ENCODE data around the gene ERBB4.
"Not testable (repeated sequence)": the region's sequence is repeated elsewhere in the genome, so short reads cannot be mapped to it uniquely, and the experiment has no call there.

Gene ERBB4

DNA sequence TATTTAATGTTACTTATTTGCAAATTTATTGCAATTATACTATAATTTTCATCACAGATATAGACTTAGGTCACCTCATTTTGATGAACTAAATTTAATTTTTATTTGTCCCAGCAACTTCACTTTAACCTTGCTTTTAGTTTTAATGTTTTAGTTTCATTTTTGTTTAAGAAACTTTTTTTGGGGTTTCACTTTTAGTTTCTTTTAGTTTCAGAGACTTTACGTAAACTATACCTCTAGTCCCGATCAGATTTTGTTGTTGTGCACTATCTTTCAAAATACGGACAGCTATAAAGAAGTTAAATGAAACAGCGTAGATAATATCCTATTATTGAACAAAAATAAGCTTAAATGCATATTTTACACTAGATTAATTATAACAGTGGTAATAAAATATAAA is 460.5 kb downstream of the ERBB4 start:
- no peak for DNase-seq (ENCODE audit: low read depth)

DNA sequence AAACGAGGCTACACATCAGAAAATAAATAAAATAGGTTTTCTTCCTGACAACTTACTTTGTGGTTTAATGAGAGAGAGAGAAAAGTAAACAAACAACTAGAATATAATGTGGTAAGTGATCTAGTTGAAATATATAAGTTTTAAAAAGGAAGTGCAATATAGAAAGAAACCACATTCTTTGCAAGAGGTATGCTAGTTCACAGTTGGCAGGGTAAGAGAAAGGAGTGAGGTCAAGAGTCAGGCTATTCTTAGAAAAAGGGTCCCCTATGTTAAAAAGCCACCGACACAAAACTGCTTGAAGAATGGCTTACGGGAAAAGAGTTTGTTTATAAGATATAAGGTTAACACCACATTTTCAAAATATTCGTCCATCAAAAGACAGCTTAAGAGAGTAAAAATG is 462.1 kb downstream of the ERBB4 start:
- no peak for DNase-seq (ENCODE audit: low read depth)

DNA sequence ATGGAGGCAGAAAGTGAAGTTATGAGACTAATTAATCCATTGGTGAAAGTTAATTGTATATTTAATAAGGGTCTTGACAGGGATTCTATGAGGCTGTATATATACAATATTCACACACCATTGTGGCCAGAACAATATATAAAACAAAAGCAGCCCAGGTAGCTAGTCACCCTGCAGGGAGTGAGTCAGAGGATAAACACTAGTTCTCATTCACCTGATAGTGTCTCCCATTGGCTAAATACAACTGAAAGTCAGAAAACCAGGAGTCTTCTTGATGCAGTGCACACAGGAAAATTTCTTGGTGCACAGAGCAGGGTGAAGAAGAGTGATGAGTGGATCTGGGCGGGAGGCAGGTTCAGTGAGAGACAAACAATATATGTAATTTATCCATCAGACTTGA is 465.2 kb downstream of the ERBB4 start:
- DNase-seq (ENCODE audit: low read depth) = no peak

DNA sequence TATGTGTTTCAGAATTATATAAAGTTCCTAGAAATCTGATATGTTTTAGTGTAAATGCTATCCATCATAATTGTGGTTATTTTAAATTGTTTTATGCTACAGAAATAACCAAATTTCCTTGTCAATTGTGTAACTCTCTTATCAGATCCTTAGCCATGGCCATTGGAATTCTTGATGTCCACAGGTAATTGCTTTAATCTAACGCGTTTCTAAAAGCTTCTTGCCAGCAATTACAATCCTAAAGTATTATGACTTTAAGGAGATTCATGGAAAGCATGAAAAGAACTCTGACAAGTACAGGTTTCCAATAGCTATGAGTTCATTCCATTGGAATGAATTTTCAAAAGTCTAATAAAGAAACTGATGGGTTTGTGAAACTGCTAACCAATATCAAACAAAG is 472.1 kb downstream of the ERBB4 start:
- DNase-seq (ENCODE audit: low read depth) = no peak

DNA sequence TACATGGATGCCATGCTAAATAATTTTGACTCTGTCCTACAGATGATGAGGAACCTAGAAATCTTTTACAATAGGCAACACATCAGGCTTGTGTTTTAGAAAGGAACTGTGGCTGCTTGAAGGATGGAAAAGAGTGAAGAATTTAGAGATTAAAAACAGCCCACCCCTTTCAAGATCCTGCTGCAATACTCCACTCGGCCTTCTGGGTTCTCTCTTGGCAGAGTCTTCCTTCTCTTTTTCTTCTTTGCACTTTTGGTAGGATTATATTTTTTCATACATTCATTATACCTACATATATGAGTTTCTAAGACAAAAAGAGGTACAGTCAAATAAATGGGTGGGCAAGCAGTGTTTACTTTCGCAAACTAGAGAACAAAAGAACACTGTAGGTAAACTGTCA is 474.3 kb downstream of the ERBB4 start:
- no peak for DNase-seq (ENCODE audit: low read depth)

DNA sequence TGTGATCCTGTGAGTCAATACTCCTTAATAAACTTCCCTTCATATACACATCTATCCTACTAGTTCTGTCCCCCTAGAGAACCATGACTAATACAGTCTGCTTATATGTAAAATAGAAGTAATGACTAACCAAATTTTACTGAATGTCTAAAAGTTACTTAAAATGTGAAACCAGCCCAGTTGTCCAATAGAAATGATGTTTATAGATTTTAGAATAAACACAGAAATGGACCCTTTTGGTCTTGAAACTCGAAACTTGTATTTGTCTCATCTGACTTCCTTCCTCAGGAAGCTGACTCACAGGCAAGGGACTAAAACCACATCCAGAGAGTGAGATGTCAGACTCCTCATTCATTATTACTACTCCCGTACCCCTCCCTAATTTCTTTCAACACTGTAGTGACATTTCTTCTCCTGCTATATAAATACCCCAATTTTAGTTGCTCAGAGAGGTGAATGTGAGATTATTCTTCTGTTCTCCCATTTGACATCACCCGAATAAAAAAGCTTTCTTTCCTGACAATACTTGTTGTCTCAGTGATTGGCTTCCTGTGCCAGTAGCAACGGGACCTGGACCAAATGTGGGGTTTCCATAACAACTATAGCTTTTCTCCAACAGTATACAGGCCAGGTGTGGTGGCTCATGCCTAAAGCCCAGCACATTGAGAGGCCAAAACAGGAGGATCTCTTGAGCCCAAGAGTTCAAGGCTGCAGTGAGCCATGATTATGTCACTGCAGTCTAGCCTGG is 486.0 kb downstream of the ERBB4 start:
- no peak for DNase-seq (ENCODE audit: low read depth)

DNA sequence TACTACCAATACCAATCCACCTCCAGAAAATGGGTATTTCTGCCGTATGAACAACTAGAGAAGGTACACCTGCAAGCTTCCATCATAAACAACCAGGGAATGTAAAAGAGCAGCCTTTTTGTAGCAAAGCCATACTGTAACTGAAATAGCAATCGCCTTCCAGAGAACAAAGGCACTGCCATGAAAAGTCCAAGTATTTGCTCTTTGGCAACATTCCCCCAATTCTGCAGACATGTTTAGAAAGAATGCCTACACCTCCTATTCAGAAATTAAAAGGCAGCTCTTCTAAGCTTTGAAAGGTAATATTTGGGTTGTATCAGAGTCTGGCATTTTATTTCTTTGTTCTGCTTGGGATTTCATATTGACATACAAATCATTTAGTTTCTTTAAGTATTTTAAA is 487.7 kb downstream of the ERBB4 start:
- no peak for DNase-seq (ENCODE audit: low read depth)

DNA sequence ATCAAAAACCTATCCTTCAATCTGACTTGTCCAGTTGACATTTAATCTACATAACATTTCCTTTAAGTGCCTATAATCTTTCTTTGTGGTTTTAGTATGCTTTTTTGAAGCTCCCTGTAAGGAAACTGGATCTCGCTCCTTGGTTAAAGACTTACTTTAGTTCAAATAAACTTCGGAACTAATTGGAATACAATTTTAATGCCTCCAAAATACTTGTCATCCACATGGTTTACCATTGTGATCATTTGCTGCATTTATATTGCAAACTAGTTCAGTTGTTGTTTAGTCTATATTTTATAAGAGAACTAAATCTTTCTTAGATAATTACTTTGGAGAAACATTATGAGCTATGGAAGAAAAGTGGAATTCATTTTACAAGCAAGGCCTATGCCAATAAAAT is 496.0 kb downstream of the ERBB4 start:
- no peak for DNase-seq (ENCODE audit: low read depth)

DNA sequence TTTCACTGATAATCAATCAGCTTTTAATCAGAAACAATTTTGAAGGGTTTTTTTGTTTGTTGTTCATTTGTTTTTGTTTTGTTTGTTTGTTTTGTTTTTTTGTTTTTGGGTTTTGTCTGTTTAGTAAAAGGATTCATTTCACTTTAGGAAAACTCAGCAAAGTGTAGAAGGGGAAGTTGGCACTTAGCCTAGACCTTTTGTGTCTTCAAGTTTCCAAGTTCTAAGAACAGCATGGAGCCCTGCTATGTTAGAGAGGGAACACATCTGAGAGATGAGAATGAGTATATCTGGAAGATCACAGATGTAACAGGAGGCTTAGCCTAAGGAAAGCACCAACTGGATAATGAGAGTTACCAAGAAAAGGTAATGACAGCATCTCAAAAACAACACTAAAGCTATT is 501.5 kb downstream of the ERBB4 start:
- no peak for DNase-seq (ENCODE audit: low read depth)

DNA sequence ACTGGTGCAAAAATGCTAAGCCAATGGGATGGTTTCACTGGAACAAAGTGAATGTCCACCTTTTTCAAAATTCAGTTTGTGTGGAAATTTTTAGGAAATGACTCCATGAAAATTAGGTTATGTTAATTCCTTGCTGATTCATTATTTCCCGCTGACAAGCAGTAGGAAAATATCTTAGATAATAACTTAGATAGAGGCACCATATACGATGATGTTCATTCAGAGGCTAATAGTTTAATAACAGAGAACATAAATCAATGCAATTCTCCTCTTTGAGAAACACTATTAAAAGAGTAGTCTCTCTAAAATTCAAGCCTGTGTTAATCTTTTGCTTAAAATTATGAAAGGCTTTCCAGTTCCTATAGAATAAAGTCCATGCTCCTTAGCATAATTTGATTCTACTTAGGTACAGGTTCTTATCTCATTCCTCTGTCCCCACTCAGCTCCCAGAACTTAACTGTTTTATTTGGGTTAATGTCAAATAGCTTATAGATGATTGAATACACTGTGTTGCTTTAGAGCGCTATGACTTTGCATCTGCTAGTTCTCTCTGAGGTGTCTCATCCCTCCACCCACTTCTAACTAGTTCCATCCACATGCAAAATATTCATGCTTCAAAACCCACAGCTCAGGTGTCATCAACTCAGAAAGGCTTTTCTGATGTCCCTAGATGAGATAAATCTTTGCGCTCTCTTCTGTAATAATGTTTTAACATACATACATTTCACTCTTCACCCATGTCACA is 503.6 kb downstream of the ERBB4 start:
- no peak for DNase-seq (ENCODE audit: low read depth)

DNA sequence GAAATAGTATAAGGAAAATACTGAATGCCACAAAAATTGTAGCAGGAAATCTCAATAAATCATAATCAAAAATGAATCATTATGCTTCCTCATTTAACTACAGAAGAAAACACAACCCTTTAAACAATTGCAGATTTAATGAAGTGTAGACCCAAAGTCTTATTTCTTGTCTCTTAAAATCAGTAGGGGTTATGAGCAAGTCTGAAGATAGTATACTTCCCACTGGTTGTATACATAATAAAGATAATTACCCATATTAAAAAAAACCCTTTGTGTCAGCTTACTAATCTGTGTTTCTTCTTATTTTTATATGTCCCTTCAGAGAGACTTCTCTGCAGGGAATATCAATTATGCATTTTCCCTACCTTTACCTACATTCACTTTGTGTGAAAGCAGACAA is 504.7 kb downstream of the ERBB4 start:
- no peak for DNase-seq (ENCODE audit: low read depth)

DNA sequence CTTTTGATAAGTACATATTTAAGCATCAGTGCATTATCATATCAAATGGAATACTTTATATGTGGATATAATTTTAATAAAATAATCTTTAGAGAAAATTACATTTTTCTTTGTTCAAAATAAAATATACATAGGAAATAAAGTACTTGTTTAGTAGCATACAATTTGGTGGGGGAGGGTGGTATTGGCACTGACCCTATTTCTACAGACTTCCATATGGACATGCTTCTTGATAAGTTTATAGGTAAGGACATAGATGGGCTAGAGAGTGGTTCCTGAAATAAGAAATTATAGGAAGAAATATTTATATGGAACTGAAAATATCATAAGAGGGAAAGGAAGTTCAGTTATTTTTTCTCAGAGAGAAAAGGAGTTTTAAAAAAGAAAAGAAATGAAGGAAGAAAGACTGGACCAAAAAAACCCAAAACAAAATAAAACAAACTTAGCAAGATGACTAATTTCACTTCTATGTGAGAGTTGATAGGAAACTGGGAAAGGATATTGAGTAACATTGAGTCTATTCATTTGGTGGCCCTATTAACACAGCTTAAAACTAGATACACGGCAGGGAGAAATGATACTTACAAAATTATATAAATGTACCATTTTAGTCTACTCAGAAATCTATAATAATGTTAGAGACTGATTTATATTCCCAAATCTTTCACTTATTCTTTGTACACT is 505.9 kb downstream of the ERBB4 start:
- DNase-seq (ENCODE audit: low read depth) = no peak

DNA sequence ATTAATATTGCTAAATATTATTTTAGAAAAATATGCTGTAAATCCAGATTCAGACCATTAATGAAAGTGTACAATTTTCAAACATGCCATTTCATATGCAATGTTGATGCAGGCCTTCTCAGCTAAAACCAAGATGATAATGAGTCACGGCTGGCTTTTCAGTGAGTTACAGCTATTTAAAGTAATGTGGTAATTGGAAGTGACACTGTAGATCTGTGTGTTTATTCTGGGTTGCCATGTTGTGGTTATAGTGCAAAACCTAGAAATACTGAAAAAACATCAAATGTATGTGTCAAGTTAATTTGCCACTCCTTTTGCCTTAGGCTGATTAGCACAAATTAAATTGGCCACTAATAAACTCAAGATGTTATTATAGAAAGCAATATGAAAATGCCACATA is 506.6 kb downstream of the ERBB4 start:
- no peak for DNase-seq (ENCODE audit: low read depth)

DNA sequence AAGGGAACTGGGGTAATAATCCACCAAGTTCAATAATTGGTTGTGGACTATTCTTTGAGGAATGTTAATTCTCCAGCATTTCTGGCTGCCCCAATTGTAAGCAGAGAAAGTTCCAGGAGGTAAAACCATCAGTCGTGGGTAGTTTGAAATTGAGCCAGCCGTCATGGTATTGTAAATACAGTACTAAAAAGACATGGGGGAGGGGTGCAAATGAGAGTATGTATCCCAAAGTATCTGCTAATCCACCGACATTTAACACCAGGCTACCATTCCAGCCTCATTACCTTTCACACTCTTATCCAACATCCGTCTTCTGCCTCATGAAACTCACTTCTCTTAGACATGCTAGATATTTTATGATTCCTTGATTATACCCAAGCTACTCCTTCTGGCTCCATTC is 507.9 kb downstream of the ERBB4 start:
- DNase-seq (ENCODE audit: low read depth) = no peak

DNA sequence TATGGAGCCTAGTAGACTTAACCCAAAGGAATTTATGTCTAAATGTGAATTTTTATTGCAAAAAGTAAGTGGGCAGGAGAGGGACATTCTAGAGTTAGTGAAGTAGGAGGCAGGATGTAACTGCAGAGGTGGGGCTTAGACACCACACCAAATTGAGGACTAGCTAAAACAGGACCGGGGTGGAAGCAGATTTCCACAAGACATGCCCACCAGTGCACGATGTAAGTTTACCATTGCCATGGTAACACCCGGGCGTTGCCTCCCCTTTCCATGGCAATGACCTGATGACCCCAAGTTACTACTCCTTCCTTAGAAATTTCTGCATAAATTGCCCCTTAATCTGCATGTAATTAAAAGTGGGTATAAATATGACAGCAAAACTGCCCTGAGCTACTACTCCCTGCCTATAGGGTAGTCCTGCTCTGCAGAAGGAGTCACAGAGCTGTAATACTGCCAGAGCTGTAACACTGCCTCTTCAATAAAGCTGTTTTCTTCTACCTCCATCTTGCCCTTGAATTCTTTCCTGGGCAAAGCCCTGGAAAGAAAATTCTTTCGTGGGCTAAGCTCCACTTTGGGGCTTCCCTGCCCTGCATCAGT is 509.7 kb downstream of the ERBB4 start:
- no peak for DNase-seq (ENCODE audit: low read depth)

DNA sequence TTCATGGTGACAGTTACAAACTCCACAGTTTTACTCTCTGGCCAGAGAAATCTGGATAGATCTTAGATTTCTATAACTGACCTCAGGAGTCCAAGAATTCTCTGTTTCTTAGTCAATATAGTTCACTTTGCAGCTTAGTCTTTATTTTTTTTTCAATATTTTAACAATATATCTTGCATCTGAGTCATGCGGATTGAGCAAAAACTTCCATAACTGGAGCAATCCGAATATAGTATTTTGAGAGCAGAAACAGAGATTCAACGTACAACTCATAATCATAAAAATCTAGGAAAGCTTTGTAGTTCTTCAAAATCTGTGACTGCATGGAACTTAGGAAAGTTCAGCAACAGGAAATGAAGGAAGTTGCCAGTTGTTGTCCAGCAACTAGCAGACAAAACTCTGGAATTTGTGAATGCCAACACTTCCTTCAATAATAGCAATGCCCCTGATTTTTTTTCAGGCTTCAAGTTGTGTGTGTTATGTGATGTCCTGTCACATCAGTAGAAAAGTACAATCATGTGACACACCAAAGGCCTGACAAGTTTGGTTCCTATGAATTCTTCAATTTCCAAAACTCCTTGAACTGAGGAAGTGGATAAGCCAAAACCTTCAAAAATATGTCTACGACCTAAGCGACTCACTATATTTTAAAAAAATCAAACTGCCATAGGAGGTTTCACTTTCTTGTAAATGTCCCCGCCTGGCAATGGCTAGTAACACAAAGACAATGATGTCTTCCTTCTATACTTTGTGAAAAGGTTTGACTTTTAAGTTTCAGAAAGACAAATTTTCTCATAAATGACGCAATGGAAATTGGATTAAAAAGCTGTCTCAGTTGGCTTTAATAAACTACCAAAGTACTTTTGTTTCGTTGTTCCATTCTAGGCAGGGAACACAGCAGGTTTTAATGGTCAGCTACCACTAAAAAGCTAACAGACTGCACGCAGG is 510.6 kb downstream of the ERBB4 start:
- no peak for DNase-seq (ENCODE audit: low read depth)

DNA sequence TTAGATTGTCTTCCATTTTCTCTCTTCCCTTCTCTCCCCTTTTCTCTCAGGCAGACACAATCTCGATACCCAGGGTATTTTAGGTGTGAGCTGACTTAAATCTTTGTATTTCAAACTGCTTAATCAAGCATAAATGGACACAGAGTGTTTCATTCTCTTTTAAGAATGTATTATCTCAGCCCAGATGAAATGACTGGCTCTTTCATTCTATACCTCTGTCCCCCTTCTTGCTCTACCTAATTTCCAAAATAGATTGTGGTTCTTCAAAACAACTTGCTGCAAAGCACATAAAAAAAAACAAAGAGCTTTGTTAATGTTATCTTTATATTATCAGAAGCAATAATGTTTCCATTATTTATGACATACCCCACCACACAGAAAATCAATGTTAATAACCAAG is 514.6 kb downstream of the ERBB4 start:
- DNase-seq (ENCODE audit: low read depth) = no peak

DNA sequence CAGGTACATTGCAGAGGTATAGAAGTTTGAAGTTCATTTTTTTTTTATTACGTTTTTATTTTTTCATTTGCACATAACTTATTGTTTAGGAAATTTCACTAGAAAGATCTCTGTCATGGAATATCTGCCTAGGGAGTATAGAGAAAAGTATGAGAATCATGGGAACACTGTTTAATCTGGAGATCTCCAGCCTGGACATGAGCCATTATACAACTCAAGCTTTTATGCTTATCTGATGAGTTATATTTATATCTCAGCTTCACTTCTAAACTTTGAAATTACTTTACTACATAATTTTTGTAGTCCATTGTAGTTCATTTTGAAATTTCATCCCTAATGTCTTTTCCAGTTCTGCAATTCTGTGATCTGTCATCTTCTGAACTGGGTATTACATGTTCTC is 515.6 kb downstream of the ERBB4 start:
- no peak for DNase-seq (ENCODE audit: low read depth)

DNA sequence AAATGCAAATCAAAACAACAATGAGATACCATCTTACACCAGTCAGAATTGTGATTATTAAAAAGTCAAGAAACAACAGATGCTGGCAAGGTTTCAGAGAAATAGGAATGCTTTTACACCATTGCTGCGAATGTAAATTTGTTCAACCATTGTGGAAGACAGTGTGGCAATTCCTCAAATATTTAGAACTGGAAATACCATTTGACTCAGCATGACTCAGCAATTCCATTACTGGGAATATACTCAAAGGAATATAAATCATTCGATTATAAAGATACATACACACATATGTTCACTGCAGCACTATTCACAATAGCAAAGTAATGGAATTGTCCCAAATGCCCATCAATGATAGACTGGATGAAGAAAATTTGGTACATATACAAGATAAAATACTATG is 516.7 kb downstream of the ERBB4 start:
- DNase-seq (ENCODE audit: low read depth) = no peak

DNA sequence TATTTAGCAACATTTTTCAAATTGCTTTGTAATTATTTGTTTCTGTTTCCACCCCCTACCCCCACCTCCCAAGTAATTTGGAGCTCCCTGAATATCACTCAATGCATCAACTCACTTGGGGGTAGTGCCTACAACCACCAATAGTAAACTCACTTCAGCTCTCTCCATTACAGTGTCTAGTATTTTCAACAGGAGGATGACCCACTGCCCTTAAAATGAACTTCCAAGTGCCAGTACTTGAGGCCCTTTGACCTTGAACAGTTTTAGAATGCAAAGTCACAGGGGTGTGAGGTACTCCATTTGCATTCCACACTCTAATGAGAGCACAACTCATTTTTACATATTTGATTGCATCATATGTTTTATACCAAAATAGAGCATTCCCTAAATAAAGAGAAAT is 523.0 kb downstream of the ERBB4 start:
- no peak for DNase-seq (ENCODE audit: low read depth)

DNA sequence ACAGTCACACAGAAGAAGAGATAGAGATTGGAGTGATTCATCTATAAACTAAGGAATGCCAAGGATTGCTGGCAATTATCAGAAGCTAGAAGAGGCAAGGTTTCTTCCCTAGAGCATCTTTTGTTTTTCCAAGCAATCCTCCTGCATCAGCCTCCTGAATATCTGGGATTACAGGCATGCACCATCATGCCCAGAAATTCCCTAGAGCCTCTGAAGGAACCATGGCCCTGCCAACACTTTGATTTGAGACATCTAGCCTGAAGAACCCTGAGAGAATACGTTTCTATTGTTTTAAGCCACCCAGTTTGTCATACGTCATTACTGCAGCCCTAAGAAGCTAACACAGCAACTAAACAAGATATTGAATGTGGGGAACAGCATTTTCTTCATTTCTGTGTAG is 525.0 kb downstream of the ERBB4 start:
- DNase-seq (ENCODE audit: low read depth) = no peak

DNA sequence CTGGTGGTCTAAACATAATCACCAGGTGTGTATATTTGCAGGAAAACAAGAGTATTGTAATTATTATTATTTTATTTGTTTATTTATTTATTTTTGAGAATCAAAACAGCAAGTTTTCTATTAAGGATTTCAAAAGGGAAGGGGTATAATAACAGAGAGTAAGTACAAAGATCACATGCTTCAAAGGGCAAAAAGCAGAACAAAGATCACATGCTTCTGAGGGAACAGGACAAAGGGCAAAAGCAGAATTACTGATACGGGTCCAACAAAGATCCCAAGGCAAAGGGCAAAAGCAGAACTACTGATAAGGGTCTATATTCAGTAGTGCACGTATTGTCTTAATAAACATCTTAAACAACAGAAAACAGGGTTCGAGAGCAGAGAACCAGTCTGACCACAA is 528.3 kb downstream of the ERBB4 start:
- not testable (repeated sequence) for DNase-seq (ENCODE audit: low read depth)

Measured in activated T-helper 9 cell treated with anti-CD3 and anti-CD28 coated beads, Interleukin-2, amount 50 U/mL, for 16 hours (primary cell).